Measurements from ENCODE around the gene IL5. TPM values are rescaled to one million over a fixed set of nuclear protein-coding genes. Genes with fewer than 3 reads are reported as not detected.

The IL5 gene
- total and polyA plus RNA-seq, 9 donors: not detected

GRCh38 chr5:132530946-132531345 is 12.4 kb downstream of the IL5 start:
- Histone ChIP-seq H3K27me3 (no peaks in the 10 kb centered on the region), H3K9me3 (no peaks in the 10 kb centered on the region), H3K4me1 (ENCODE audit: insufficient read depth) (no peaks in the 10 kb centered on the region), H3K36me3 (no peaks in the 10 kb centered on the region), H3K4me3 (no peak overlapping the region), H3K27ac (no peak overlapping the region)
- no peak for DNase-seq
- intact Hi-C loops (cut with DNase I): no loop called here
- WGBS, 3 donors: 67 to 77% (median 72%) methylated on average over 4 of the region's 4 CpGs
- TF ChIP-seq CTCF (IDR thresholded peaks at IDR 0.05): no peak
- TF ChIP-seq EP300 (IDR thresholded peaks at IDR 0.05): no peak
- no peak for TF ChIP-seq POLR2A (IDR thresholded peaks at IDR 0.05)

- intact Hi-C loops (cut with DNase I): no loop called here
- Histone ChIP-seq H3K36me3 (no peaks in the 10 kb centered on the region), H3K9me3 (no peaks in the 10 kb centered on the region), H3K4me1 (ENCODE audit: insufficient read depth) (no peaks in the 10 kb centered on the region), H3K27me3 (no peaks in the 10 kb centered on the region), H3K4me3 (no peak overlapping the region), H3K27ac (no peak overlapping the region)
- 85 to 89% (median 89%) methylated on average over 6 of the region's 6 CpGs for WGBS, 3 donors
- no peak for DNase-seq
- TF ChIP-seq CTCF (IDR thresholded peaks at IDR 0.05): no peak
Observed at GRCh38 chr5:132528866-132529634, 14.3 kb downstream of the IL5 start.

GRCh38 chr5:132528021-132528420 is 15.3 kb downstream of the IL5 start:
- no peak for TF ChIP-seq EP300 (IDR thresholded peaks at IDR 0.05)
- TF ChIP-seq POLR2A (IDR thresholded peaks at IDR 0.05): no peak
- TF ChIP-seq CTCF (IDR thresholded peaks at IDR 0.05): no peak
- Histone ChIP-seq H3K4me3 (no peak overlapping the region), H3K4me1 (ENCODE audit: insufficient read depth) (no peaks in the 10 kb centered on the region), H3K27me3 (no peaks in the 10 kb centered on the region), H3K9me3 (no peaks in the 10 kb centered on the region), H3K27ac (no peak overlapping the region), H3K36me3 (no peaks in the 10 kb centered on the region)
- intact Hi-C loops (cut with DNase I): no loop called here
- 90 to 97% (median 95%) methylated on average over 2 of the region's 2 CpGs for WGBS, 3 donors
- DNase-seq: no peak

- intact Hi-C loops (cut with DNase I): no loop called here
- Histone ChIP-seq H3K9me3 (no peaks in the 10 kb centered on the region), H3K27me3 (no peaks in the 10 kb centered on the region), H3K4me1 (ENCODE audit: insufficient read depth) (no peaks in the 10 kb centered on the region), H3K36me3 (no peaks in the 10 kb centered on the region), H3K27ac (no peak overlapping the region), H3K4me3 (no peak overlapping the region)
- WGBS, 3 donors: 71 to 75% (median 73%) methylated on average over 8 of the region's 8 CpGs
- DNase-seq: no peak
- TF ChIP-seq EP300 (IDR thresholded peaks at IDR 0.05) (no peak), CTCF (IDR thresholded peaks at IDR 0.05) (no peak), POLR2A (IDR thresholded peaks at IDR 0.05) (no peak)
Observed at GRCh38 chr5:132526974-132527564, 16.3 kb downstream of the IL5 start.
